CD4-positive, alpha-beta memory T cell (primary cell): Measurements from ENCODE around the gene CDC42BPG. TPM values are rescaled to one million over a fixed set of nuclear protein-coding genes. Genes with fewer than 3 reads are reported as not detected.

ENCODE experiments used
- CTCF ChIA-PET: fragments of 350-600 bp; sonication (Branson Sonifier 250); formaldehyde crosslinking; loops from one replicate; lab custom pipeline; 2021; ENCODE audit warnings: inconsistent platforms; ENCODE audit not compliant: partially characterized antibody; lab: Charles Lee
- POLR2A ChIA-PET: fragments of 350-600 bp; sonication (Branson Sonifier 250); formaldehyde crosslinking; loops from one replicate; lab custom pipeline; 2021; ENCODE audit not compliant: partially characterized antibody; lab: Charles Lee
- DNase-seq, 5 donors: peaks; one replicate each; pipeline versions ENCODE4 v3.0.0 to v3.0.0-alpha.2; 2020 to 2022; ENCODE audit warnings: mixed read lengths in 1 of 5
- H3K27ac ChIP-seq: one replicate; pipeline ENCODE4 v1.7.0; 2013; ENCODE audit warnings: low read depth, low read length
- H3K27me3 ChIP-seq: 2 replicates; pipeline ENCODE4 v1.7.0; 2013; ENCODE audit warnings: mild to moderate bottlenecking, low read length, moderate library complexity; ENCODE audit not compliant: insufficient read depth
- H3K36me3 ChIP-seq: 2 replicates; pipeline ENCODE4 v1.7.0; 2013; ENCODE audit warnings: mild to moderate bottlenecking, low read length, moderate library complexity; ENCODE audit not compliant: insufficient read depth
- H3K4me1 ChIP-seq: 2 replicates; pipeline ENCODE4 v1.7.0; 2013; ENCODE audit warnings: mild to moderate bottlenecking, low read length, moderate library complexity; ENCODE audit not compliant: insufficient read depth
- H3K4me3 ChIP-seq, 2 donors: one replicate each; pipeline ENCODE4 v1.7.0; 2013; ENCODE audit warnings: low read length in 2 of 2, mild to moderate bottlenecking in 1 of 2
- H3K9me3 ChIP-seq, 2 donors: one replicate each; pipeline ENCODE4 v1.7.0; 2013; ENCODE audit warnings: low read length in 2 of 2, control low read depth in 1 of 2; ENCODE audit not compliant: control insufficient read depth in 1 of 2
- H3K27ac Mint-ChIP-seq, 7 donors: one replicate each; pipeline ENCODE4 v1.8.0; 2020 to 2021; ENCODE audit warnings: mixed read lengths in 7 of 7, mild to moderate bottlenecking in 6 of 7, inconsistent platforms in 3 of 7, moderate library complexity in 3 of 7
- H3K27me3 Mint-ChIP-seq, 2 donors: one replicate each; pipeline ENCODE4 v1.8.0; 2020 to 2021; ENCODE audit warnings: mixed read lengths in 2 of 2
- H3K36me3 Mint-ChIP-seq, 2 donors: one replicate each; pipeline ENCODE4 v1.8.0; 2020 to 2021; ENCODE audit warnings: mixed read lengths in 2 of 2, inconsistent platforms in 1 of 2, mild to moderate bottlenecking in 1 of 2
- H3K4me1 Mint-ChIP-seq, 4 donors: one replicate each; pipeline ENCODE4 v1.8.0; 2020 to 2021; ENCODE audit warnings: mixed read lengths in 4 of 4, mild to moderate bottlenecking in 1 of 4
- H3K4me3 Mint-ChIP-seq, 8 donors: one replicate each; pipeline ENCODE4 v1.8.0; 2020 to 2021; ENCODE audit warnings: mixed read lengths in 8 of 8, mild to moderate bottlenecking in 7 of 8, moderate library complexity in 6 of 8, inconsistent platforms in 3 of 8
- H3K9me3 Mint-ChIP-seq, 8 donors: one replicate each; pipeline ENCODE4 v1.8.0; 2020 to 2021; ENCODE audit warnings: mixed read lengths in 8 of 8, mild to moderate bottlenecking in 5 of 8, inconsistent platforms in 3 of 8, moderate library complexity in 1 of 8
- intact Hi-C: fragments of 100-400 bp; cut with micrococcal nuclease; formaldehyde crosslinking; loops from one replicate; pipeline ENCODE4 v1.15.1; 2023
- polyA plus RNA-seq, 2 donors: library from polyadenylated mRNA; unstranded; fragments of 300-500 nt; fragmentation: Illumina TruSeq; gene quantifications; one replicate each; pipeline ENCODE4 v1.2.3, GENCODE V29; 2021
- total RNA-seq, 2 experiments: library from RNA; stranded (reverse); gene quantifications; one replicate each; pipeline ENCODE4 v1.2.3, GENCODE V29; 2021

CDC42BPG gene
- total and polyA plus RNA-seq, 4 experiments from 2014 or later = 0.62 to 9.0 (median 6.2) TPM; not detected in 1

GRCh38 chr11:64870893-64871466, 26.5 kb upstream of the CDC42BPG start:
- Histone ChIP-seq H3K4me3 (peak overlapping the region; percentile 11 to 51), H3K27ac (peak overlapping the region; percentile 65), H3K36me3 (peaks cover 37% of the 10 kb centered on the region), H3K9me3 (no peaks in the 10 kb centered on the region), H3K4me1 (peaks cover 97% of the 10 kb centered on the region), H3K27me3 (no peaks in the 10 kb centered on the region)
- intact Hi-C loops = no loop called here
- ChIA-PET CTCF (interaction anchor here (1.9 to 29.7 kb wide), 5 partner anchors 9 to 25 kb away, joined by 7 to 1245 read pairs (median 78); partner anchors contain the start of genes CDC42BPG and EHD1), POLR2A (interaction anchor here (1.8 to 31.5 kb wide), 4 partner anchors 15 to 53 kb away, joined by 4 to 2105 read pairs (median 1422); partner anchors contain the start of genes CDC42BPG, EHD1 and PPP2R5B)
- peak overlapping the region; percentile 82 to 99 (median 91) for H3K27ac Mint-ChIP-seq
- H3K4me3 Mint-ChIP-seq = peak overlapping the region; percentile 68 to 92 (median 82)
- no peak for DNase-seq
- H3K36me3 Mint-ChIP-seq = peaks cover 46 to 75% of the 10 kb centered on the region in 2 donors
- peaks cover 0 to 1% (median 0%) of the 10 kb centered on the region in 8 donors for H3K9me3 Mint-ChIP-seq
- no peaks in the 10 kb centered on the region for H3K27me3 Mint-ChIP-seq
- H3K4me1 Mint-ChIP-seq = peaks cover 55 to 92% (median 78%) of the 10 kb centered on the region in 4 donors

GRCh38 chr11:64870176-64870892, 25.9 kb upstream of the CDC42BPG start:
- ChIA-PET POLR2A (interaction anchor here (1.5 to 28.8 kb wide), 4 partner anchors 17 to 107 kb away, joined by 4 to 2105 read pairs (median 372); partner anchors contain the start of genes CDC42BPG, EHD1 and PPP2R5B), CTCF (interaction anchor here (1.9 to 29.7 kb wide), 5 partner anchors 9 to 24 kb away, joined by 7 to 1245 read pairs (median 78); partner anchors contain the start of genes CDC42BPG and EHD1)
- peaks cover 46 to 74% of the 10 kb centered on the region in 2 donors for H3K36me3 Mint-ChIP-seq
- Histone ChIP-seq H3K27ac (peak overlapping the region; percentile 65), H3K27me3 (no peaks in the 10 kb centered on the region), H3K36me3 (peaks cover 37% of the 10 kb centered on the region), H3K4me3 (peak overlapping the region; percentile 11 to 51), H3K9me3 (no peaks in the 10 kb centered on the region), H3K4me1 (peaks cover 97% of the 10 kb centered on the region)
- peak overlapping the region; percentile 76 to 92 (median 82) for H3K4me3 Mint-ChIP-seq
- no peak for DNase-seq
- H3K27me3 Mint-ChIP-seq = no peaks in the 10 kb centered on the region
- H3K9me3 Mint-ChIP-seq = peaks cover 0 to 1% (median 0%) of the 10 kb centered on the region in 8 donors
- H3K4me1 Mint-ChIP-seq = peaks cover 58 to 92% (median 79%) of the 10 kb centered on the region in 4 donors
- H3K27ac Mint-ChIP-seq = peak overlapping the region; percentile 80 to 99 (median 94)
- intact Hi-C loops = no loop called here

GRCh38 chr11:64869571-64870175, 25.2 kb upstream of the CDC42BPG start:
- CTCF ChIA-PET = interaction anchor here (1.9 to 29.7 kb wide), 5 partner anchors 8 to 24 kb away, joined by 7 to 1245 read pairs (median 78); partner anchors contain the start of genes CDC42BPG and EHD1
- no peaks in the 10 kb centered on the region for H3K9me3 ChIP-seq
- POLR2A ChIA-PET = interaction anchor here (0.8 to 28.8 kb wide), 7 partner anchors 17 to 117 kb away, joined by 3 to 2105 read pairs (median 5); partner anchors contain the start of genes CDC42BPG, EHD1, PPP2R5B and SF1
- DNase-seq = no peak
- intact Hi-C loops = loop anchor here (1.0 kb wide), 2 partner anchors 9 to 10 kb away; partner anchors contain the start of gene EHD1
- Mint-ChIP-seq H3K4me1 (peaks cover 60 to 92% (median 78%) of the 10 kb centered on the region in 4 donors), H3K4me3 (peak overlapping the region; percentile 76 to 92 (median 82)), H3K27me3 (no peaks in the 10 kb centered on the region), H3K36me3 (peaks cover 45 to 70% of the 10 kb centered on the region in 2 donors), H3K9me3 (peaks cover 0 to 1% (median 0%) of the 10 kb centered on the region in 8 donors), H3K27ac (peak overlapping the region; percentile 85 to 99 (median 94))
- H3K36me3 ChIP-seq = peaks cover 37% of the 10 kb centered on the region
- H3K27me3 ChIP-seq = no peaks in the 10 kb centered on the region
- H3K27ac ChIP-seq = peak overlapping the region; percentile 65
- H3K4me3 ChIP-seq = peak overlapping the region; percentile 51 to 58
- peaks cover 97% of the 10 kb centered on the region for H3K4me1 ChIP-seq

GRCh38 chr11:64868904-64869570, 24.6 kb upstream of the CDC42BPG start:
- ChIA-PET CTCF (interaction anchor here (0.6 to 29.7 kb wide), 6 partner anchors 7 to 335 kb away, joined by 3 to 1245 read pairs (median 43); partner anchors contain the start of genes CDC42BPG and EHD1), POLR2A (interaction anchor here (0.8 to 28.8 kb wide), 7 partner anchors 17 to 117 kb away, joined by 3 to 2105 read pairs (median 5); partner anchors contain the start of genes CDC42BPG, EHD1, PPP2R5B and SF1)
- Histone ChIP-seq H3K27ac (peak overlapping the region; percentile 65), H3K36me3 (peaks cover 32% of the 10 kb centered on the region), H3K4me3 (peak overlapping the region; percentile 51 to 58), H3K4me1 (peaks cover 97% of the 10 kb centered on the region), H3K27me3 (no peaks in the 10 kb centered on the region), H3K9me3 (no peaks in the 10 kb centered on the region)
- Mint-ChIP-seq H3K27ac (peak overlapping the region; percentile 85 to 99 (median 94)), H3K36me3 (peaks cover 39 to 64% of the 10 kb centered on the region in 2 donors), H3K4me1 (peaks cover 57 to 91% (median 77%) of the 10 kb centered on the region in 4 donors), H3K4me3 (peak overlapping the region; percentile 76 to 92 (median 82)), H3K9me3 (no peaks in the 10 kb centered on the region), H3K27me3 (no peaks in the 10 kb centered on the region)
- intact Hi-C loops = loop anchor here (1.0 kb wide), 2 partner anchors 9 to 10 kb away; partner anchors contain the start of gene EHD1
- DNase-seq = peak in 2 of 5 donors; percentile 37 to 72

GRCh38 chr11:64867748-64868462, 23.5 kb upstream of the CDC42BPG start:
- Histone ChIP-seq H3K9me3 (no peaks in the 10 kb centered on the region), H3K36me3 (peaks cover 25% of the 10 kb centered on the region), H3K27ac (peak overlapping the region; percentile 65), H3K27me3 (no peaks in the 10 kb centered on the region), H3K4me3 (peak overlapping the region; percentile 51 to 58), H3K4me1 (peaks cover 99% of the 10 kb centered on the region)
- Mint-ChIP-seq H3K36me3 (peaks cover 34 to 57% of the 10 kb centered on the region in 2 donors), H3K4me1 (peaks cover 54 to 95% (median 79%) of the 10 kb centered on the region in 4 donors), H3K4me3 (peak overlapping the region; percentile 76 to 92 (median 82)), H3K27ac (peak overlapping the region; percentile 85 to 99 (median 94)), H3K27me3 (no peaks in the 10 kb centered on the region), H3K9me3 (peaks cover 0 to 2% (median 0%) of the 10 kb centered on the region in 8 donors)
- intact Hi-C loops = no loop called here
- ChIA-PET POLR2A (interaction anchor here (1.9 to 28.8 kb wide), 3 partner anchors 16 to 89 kb away, joined by 7 to 2105 read pairs (median 740); partner anchors contain the start of genes CDC42BPG, EHD1 and SF1), CTCF (interaction anchor here (0.6 to 29.7 kb wide), 4 partner anchors 12 to 336 kb away, joined by 3 to 1245 read pairs (median 165); partner anchors contain the start of genes CDC42BPG and EHD1)
- no peak for DNase-seq
